GM12891 (cell line): Measurements from ENCODE around the gene IGFALS.

Source experiments
- DNase-seq: peaks from one replicate; pipeline ENCODE4 v3.0.0; 2011; ENCODE audit warnings: low spot score; ENCODE audit not compliant: insufficient read length
- FAIRE-seq: peaks from 2 replicates; lab custom pipeline; 2011; peaks lifted over from hg19 to GRCh38; lab: Jason Lieb, UNC
- PAX5 ChIP-seq: IDR thresholded peaks from 2 replicates; pipeline ENCODE4 v1.6.1; 2011; ENCODE audit warnings: low read length, moderate library complexity, mild to moderate bottlenecking; ENCODE audit not compliant: insufficient read depth, severe bottlenecking
- POLR2A ChIP-seq: IDR thresholded peaks from 2 replicates; pipeline ENCODE4 v1.6.1; 2011; ENCODE audit warnings: low read depth, low read length, control low read depth
- POLR2AphosphoS5 ChIP-seq: IDR thresholded peaks from 2 replicates; pipeline ENCODE4 v1.6.1; 2011; ENCODE audit warnings: low read depth, low read length, control low read depth
- POU2F2 ChIP-seq: IDR thresholded peaks from 2 replicates; pipeline ENCODE4 v1.6.1; 2011; ENCODE audit warnings: low read depth, mild to moderate bottlenecking, control low read depth, low read length, moderate library complexity
- SPI1 ChIP-seq: IDR thresholded peaks from 2 replicates; pipeline ENCODE4 v1.6.1; 2011; ENCODE audit warnings: low read depth, low read length, control low read depth
- TAF1 ChIP-seq: IDR thresholded peaks from 2 replicates; pipeline ENCODE4 v1.6.1; 2011; ENCODE audit warnings: low read depth, low read length, control low read depth

IGFALS gene

GRCh38 chr16:1777375-1778199, 15.9 kb downstream of the IGFALS start:
- DNase-seq, result no peak
- FAIRE-seq, result no peak
- no peak for TF ChIP-seq PAX5
- TF ChIP-seq POLR2A, result no peak
- no peak for TF ChIP-seq TAF1
- no peak; the same call in 1 of the 2 replicates for TF ChIP-seq POLR2AphosphoS5
- TF ChIP-seq POU2F2, result no peak
- no peak for TF ChIP-seq SPI1

GRCh38 chr16:1776991-1777374, 16.5 kb downstream of the IGFALS start:
- DNase-seq (no peak), FAIRE-seq (no peak)
- TF ChIP-seq POU2F2 (no peak), SPI1 (no peak), POLR2A (no peak; the same call in 1 of the 2 replicates), POLR2AphosphoS5 (no peak), TAF1 (no peak)

- FAIRE-seq, result no peak
Observed at GRCh38 chr16:1776672-1776955, 16.9 kb downstream of the IGFALS start.

GRCh38 chr16:1775846-1776671, 17.4 kb downstream of the IGFALS start:
- TF ChIP-seq POLR2AphosphoS5 (no peak), PAX5 (no peak), POLR2A (no peak), POU2F2 (no peak), TAF1 (no peak), SPI1 (no peak)
- FAIRE-seq (no peak), DNase-seq (no peak)

More at GRCh38 chr16:1776672-1776955, 16.9 kb downstream of the IGFALS start:
- no peak for DNase-seq
- TF ChIP-seq POU2F2 (no peak), POLR2A (peak; percentile 35; the same call in 1 of the 2 replicates), SPI1 (no peak)

- TF ChIP-seq PAX5 (no peak), POLR2AphosphoS5 (no peak), POLR2A (no peak), POU2F2 (no peak), SPI1 (no peak), TAF1 (no peak)
- DNase-seq, result no peak
- FAIRE-seq, result no peak
Observed at GRCh38 chr16:1775006-1775845, 18.3 kb downstream of the IGFALS start.

GRCh38 chr16:1774448-1774780, 19.1 kb downstream of the IGFALS start:
- DNase-seq (no peak), FAIRE-seq (no peak)
- TF ChIP-seq TAF1, result no peak
- no peak for TF ChIP-seq POU2F2
- TF ChIP-seq POLR2A, result no peak
- no peak for TF ChIP-seq POLR2AphosphoS5
- no peak for TF ChIP-seq PAX5
- no peak for TF ChIP-seq SPI1

GRCh38 chr16:1773703-1774447, 19.6 kb downstream of the IGFALS start:
- DNase-seq, result no peak
- no peak for FAIRE-seq
- TF ChIP-seq POLR2A (no peak), SPI1 (peak; percentile 43), TAF1 (no peak), POU2F2 (no peak)

GRCh38 chr16:1772908-1773702, 20.4 kb downstream of the IGFALS start, which contains the start of gene MRPS34:
MRPS34 (minus strand) TSS chr16:1773134; CDS start chr16:1773119, 15 bp downstream.
- FAIRE-seq, result peak; percentile 95
- TF ChIP-seq POLR2A (peak; percentile 84), PAX5 (no peak), POLR2AphosphoS5 (0 out of 2 replicates have a peak, but pooled peaks have one; percentile 62), TAF1 (peak; percentile 90), SPI1 (no peak), POU2F2 (peak; percentile 72; the same call in 1 of the 2 replicates)
- peak; percentile 87 for DNase-seq
